LNCaP clone FGC (cell line): ENCODE data around the gene CFAP99.

Experiments
- DNase-seq: peaks from one replicate; pipeline ENCODE4 v3.0.0-alpha.2; 2011; ENCODE audit warnings: low read depth
- H3K4me3 ChIP-seq: 2 replicates; pipeline ENCODE4 v1.5.1; 2011; ENCODE audit warnings: mild to moderate bottlenecking, low read depth, low read length, control low read depth
- TF ChIP-seq, protein P1 (sequence below): IDR thresholded peaks from 2 replicates; pipeline ENCODE4 v1.5.1; 2012; ENCODE audit warnings: mild to moderate bottlenecking; ENCODE audit not compliant: control insufficient read depth, insufficient read depth; ENCODE audit errors: extremely low read depth

Gene CFAP99

DNA sequence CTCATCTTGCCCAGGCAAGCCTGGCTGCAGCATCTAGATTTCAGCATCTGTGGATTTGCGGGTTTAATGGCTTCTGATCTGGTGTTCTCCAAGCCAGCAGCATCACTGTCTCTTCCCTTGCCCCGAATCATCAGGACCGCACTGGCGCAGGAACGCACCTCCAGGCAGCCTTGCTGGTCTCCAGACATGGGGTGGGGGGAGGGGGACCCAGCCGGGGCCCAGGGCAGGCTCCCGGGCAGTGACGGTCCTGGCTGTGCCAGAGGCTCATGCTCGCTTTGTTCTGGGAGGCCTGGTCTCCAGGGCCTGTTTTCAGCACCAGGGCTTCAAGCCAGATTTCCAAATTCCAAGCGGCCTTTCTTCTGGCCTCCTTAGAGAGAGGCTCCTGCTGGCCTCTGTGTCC, 4.9 kb downstream of the CFAP99 start:
- H3K4me3 ChIP-seq = no peak overlapping the region
- TF ChIP-seq, protein P1, sequence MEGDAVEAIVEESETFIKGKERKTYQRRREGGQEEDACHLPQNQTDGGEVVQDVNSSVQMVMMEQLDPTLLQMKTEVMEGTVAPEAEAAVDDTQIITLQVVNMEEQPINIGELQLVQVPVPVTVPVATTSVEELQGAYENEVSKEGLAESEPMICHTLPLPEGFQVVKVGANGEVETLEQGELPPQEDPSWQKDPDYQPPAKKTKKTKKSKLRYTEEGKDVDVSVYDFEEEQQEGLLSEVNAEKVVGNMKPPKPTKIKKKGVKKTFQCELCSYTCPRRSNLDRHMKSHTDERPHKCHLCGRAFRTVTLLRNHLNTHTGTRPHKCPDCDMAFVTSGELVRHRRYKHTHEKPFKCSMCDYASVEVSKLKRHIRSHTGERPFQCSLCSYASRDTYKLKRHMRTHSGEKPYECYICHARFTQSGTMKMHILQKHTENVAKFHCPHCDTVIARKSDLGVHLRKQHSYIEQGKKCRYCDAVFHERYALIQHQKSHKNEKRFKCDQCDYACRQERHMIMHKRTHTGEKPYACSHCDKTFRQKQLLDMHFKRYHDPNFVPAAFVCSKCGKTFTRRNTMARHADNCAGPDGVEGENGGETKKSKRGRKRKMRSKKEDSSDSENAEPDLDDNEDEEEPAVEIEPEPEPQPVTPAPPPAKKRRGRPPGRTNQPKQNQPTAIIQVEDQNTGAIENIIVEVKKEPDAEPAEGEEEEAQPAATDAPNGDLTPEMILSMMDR = no peak
- no peak for DNase-seq

DNA sequence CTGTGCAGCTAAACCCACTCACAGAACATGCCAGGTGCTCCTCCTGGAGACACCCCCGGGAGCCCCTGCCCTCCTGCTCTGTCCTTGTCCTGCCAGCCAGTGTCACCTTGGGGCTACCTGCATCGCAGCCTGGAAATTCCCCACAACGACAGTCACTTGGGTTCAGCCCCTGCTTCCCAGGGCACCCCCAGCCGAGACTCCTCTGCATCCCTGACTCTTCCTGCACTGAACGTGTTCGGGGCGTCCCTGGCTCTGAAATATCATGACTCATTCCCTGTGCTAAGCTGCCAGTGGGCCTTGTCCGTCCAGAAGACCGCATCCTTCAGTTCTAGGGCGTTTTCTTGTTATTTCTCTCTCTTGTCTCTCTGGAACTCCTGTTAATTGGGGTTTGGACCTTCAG, 5.8 kb downstream of the CFAP99 start:
- DNase-seq = no peak
- TF ChIP-seq, protein P1 = no peak
- no peak overlapping the region for H3K4me3 ChIP-seq

DNA sequence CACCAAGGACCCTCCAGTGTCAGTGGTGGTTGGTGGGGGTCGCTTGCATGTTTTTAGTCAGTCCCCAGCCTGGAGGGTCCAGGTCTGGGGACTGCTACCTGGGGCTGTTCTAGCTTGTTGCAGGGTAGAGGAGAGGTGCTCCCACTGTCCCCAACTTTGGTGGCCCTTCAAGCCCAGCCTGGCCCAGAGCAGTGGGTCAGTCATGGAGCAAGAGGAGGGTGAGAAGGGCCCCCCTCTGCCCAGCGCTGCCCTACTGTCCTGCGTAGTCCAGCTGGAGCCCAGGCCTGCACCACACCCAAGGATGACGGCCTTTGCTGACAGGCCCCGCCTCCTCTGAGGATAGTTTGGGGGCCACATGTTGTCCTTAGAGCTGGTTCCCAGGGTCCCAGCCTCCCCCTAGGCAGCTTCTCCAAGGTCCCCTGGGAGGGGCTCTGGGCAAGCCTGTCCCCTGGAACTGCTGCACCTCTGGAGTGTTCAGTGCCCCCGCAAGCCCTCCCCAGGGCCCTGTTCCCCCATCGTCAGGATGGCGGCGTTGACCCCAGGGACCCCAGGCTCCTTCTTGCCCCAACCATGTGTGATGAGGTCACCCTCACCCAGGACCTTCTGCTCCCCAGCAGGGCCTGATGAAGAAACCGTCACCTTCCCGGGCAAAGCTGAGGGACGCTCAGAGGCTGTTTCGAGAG, 6.8 kb downstream of the CFAP99 start:
- H3K4me3 ChIP-seq = no peak overlapping the region
- DNase-seq = no peak
- TF ChIP-seq, protein P1 = no peak

DNA sequence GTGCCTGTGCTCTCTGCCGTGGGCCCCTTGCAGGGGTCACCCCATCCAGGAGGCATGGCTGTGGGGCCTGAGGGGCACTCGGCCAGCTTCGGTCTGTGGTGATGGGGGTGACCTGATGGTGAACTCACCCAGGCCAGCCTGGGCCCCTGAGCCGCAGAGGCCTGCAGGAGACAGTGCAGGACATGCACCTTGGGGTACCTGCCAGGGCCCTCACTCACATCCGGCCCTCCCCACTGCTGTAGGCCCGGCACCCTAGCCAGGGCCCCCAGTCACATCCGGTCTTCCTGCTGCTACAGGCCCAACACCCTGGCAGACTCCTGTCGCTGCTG, 7.3 kb downstream of the CFAP99 start:
- DNase-seq = no peak
- TF ChIP-seq, protein P1 = no peak
- H3K4me3 ChIP-seq = no peak overlapping the region

DNA sequence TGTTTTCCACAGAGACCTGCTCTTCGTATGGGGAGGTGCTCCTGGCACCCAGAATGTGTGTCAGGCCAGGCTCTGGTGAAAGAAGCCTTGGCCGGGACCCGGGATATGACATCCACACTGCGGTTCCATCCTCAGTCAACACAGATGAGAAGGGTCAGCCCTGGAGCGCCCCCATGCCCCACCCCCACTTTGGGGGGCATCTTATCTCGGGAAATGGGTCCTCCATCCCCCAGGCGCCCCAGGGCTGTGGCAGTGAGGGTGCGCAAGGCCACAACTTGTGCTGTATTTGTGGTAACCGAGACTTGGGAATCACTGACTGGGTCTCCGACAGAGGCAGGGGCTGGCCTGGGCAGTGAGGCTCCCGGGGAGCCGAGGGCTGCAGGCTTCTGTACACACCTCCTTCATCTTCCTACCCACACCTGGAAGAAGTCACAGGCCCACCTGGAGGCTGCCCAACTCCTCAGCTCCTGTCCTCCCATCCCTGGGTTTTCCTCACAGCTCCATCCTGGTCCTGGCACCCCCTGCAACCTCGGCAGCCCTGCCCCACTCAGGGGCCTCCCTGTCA, 8.0 kb downstream of the CFAP99 start:
- TF ChIP-seq, protein P1 = no peak
- no peak for DNase-seq
- no peak overlapping the region for H3K4me3 ChIP-seq

DNA sequence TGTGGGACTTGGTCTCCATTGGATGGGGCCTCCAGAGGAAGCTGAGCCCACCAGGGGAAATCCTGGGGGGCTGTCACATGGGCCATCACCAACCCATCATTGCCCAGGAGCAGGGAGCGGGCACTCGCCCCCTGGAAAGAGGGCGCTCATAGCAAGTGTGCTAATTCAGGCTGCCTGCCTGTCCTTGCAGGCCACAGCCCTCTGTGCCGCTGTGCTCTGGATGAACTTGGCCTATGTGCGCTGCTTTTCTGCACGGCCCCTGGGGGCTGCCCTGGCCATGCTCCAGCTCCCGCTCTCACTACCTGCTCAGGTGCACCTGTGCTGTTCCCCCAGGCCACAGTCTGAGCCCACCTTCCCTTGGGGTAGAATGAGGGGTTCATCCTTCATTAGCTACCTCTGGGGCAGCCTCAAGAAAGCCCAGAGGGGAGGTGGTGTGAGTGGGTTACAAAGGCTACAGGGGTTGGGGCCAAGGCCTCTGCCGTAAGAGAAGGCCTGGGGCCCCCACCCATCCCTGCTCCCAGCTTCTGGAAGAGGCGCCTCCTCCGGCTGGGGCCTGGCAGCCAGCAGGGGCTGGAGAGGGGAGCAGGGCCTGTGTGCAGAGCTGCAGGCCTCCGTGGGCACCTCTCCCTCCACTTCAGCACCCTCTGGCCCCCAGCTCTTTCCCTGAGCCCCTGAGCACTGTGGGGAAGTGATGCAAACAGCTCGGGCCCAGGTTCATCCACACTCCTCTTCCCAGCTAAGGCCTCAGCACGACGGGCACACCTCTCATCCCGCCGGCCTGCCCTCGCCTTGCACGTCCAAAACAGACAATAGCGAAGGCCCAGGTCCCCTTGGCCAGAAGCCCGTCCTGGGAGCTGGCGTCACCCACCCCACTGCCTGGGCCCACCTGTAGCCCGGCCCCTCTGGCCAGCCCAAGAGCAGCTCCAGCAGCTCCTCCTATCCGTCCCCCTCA, 8.9 kb downstream of the CFAP99 start:
- TF ChIP-seq, protein P1 = no peak
- DNase-seq = no peak
- no peak overlapping the region for H3K4me3 ChIP-seq
